Stimulated activated CD8-positive, alpha-beta memory T cell treated with anti-CD3 and anti-CD28 coated beads, Interleukin-12 subunit alpha, Interleukin-12 subunit beta, amount 100 ng/mL, for 4 hours (primary cell): Measurements from ENCODE around the gene GNAI3.

Experiments used
- DNase-seq: peaks from one replicate; pipeline ENCODE4 v3.0.0-alpha.2; 2020; ENCODE audit warnings: low read depth

The GNAI3 gene

GRCh38 chr1:109624201-109625010 lies 76.0 kb downstream of the GNAI3 start:
- DNase-seq, result no peak

GRCh38 chr1:109625176-109625575 lies 76.8 kb downstream of the GNAI3 start:
- no peak for DNase-seq

GRCh38 chr1:109625601-109626560 lies 77.5 kb downstream of the GNAI3 start:
- DNase-seq, result no peak

GRCh38 chr1:109626682-109627408 lies 78.4 kb downstream of the GNAI3 start:
- DNase-seq, result no peak

GRCh38 chr1:109627692-109628399 lies 79.4 kb downstream of the GNAI3 start:
- no peak for DNase-seq

GRCh38 chr1:109628540-109629321 lies 80.3 kb downstream of the GNAI3 start:
- no peak for DNase-seq

GRCh38 chr1:109629372-109630030 lies 81.1 kb downstream of the GNAI3 start:
- DNase-seq, result no peak

GRCh38 chr1:109630081-109630897 lies 81.9 kb downstream of the GNAI3 start:
- no peak for DNase-seq

- DNase-seq, result no peak
Observed at GRCh38 chr1:109630898-109631512, 82.6 kb downstream of the GNAI3 start.

- no peak for DNase-seq
Observed at GRCh38 chr1:109631513-109632505, 83.4 kb downstream of the GNAI3 start.

- no peak for DNase-seq
Observed at GRCh38 chr1:109632671-109633346, 84.4 kb downstream of the GNAI3 start.

- DNase-seq, result no peak
Observed at GRCh38 chr1:109634292-109634691, 85.9 kb downstream of the GNAI3 start.

GRCh38 chr1:109634771-109635750 lies 86.6 kb downstream of the GNAI3 start:
- no peak for DNase-seq

- no peak for DNase-seq
Observed at GRCh38 chr1:109635862-109636200, 87.4 kb downstream of the GNAI3 start.

GRCh38 chr1:109636201-109636952 lies 88.0 kb downstream of the GNAI3 start:
- DNase-seq, result no peak
